K562 (cell line): ENCODE measurements around the gene CCDC28A. TPM values are rescaled to one million over a fixed set of nuclear protein-coding genes. Genes with fewer than 3 reads are reported as not detected.

Experiments used
- ATAC-seq: fragments of 200-7000 bp; cut with Tn5 transposase; 3 replicates; pipeline ENCODE4 v1.9.1; 2020; ENCODE audit warnings: moderate library complexity
- Bru-seq: library from RNA; stranded (reverse); fragments of 400-500 nt; gene quantifications from one replicate; lab custom pipeline; 2021; lab: Mats Ljungman, UMichigan
- BruChase-seq, 2 experiments: library from RNA; stranded (reverse); fragments of 400-500 nt; gene quantifications; one replicate each; lab custom pipeline; 2021; lab: Mats Ljungman, UMichigan
- BruUV-seq: library from RNA; stranded (reverse); fragments of 400-500 nt; replicated peaks from 2 replicates; lab custom pipeline; 2021; lab: Mats Ljungman, UMichigan
- CTCF ChIA-PET: fragments of 300-600 bp; formaldehyde crosslinking; extraction: SDS; loops from one replicate; lab custom pipeline; 2021; ENCODE audit warnings: low intra/inter-chr PET ratio; lab: Yijun Ruan, JAX
- POLR2A ChIA-PET: fragments of 300-600, 350-650 bp; sonication (Branson Sonifier 250); formaldehyde crosslinking; extraction: SDS; loops from one replicate; lab custom pipeline; 2021; ENCODE audit warnings: antibody characterized with exemption, inconsistent platforms; lab: Yijun Ruan, JAX
- DNase-seq, 4 experiments: peaks; one replicate each; pipeline versions ENCODE4 v3.0.0 to v3.0.0-alpha.2; 2011 to 2018; ENCODE audit warnings: low spot score in 3 of 4, mixed read lengths in 3 of 4; ENCODE audit errors: extremely low read depth in 1 of 4
- FAIRE-seq: peaks from 2 replicates; lab custom pipeline; 2011; peaks lifted over from hg19 to GRCh38; lab: Jason Lieb, UNC
- H2AFZ ChIP-seq: 2 replicates; pipeline ENCODE4 v1.6.0; 2011; ENCODE audit warnings: low read depth, low read length, control low read depth, inconsistent platforms
- H3K27ac ChIP-seq: fragments of 200-600 bp; 3 replicates; pipeline ENCODE4 v1.8.0; 2011; ENCODE audit warnings: low read depth, mild to moderate bottlenecking, control low read depth, inconsistent platforms, low read length, moderate library complexity, mixed read lengths; ENCODE audit errors: extremely low read depth
- H3K27me3 ChIP-seq, 2 experiments: fragments of 300-600 bp in 1 of 2; 2 replicates in 1 of 2; 3 replicates in 1 of 2; pipeline versions ENCODE4 v1.6.0 to v1.8.0; 2011; ENCODE audit warnings: inconsistent platforms in 2 of 2, low read length in 2 of 2, mild to moderate bottlenecking in 1 of 2, mixed read lengths in 1 of 2, moderate library complexity in 1 of 2; ENCODE audit not compliant: control insufficient read depth in 2 of 2, insufficient read depth in 2 of 2
- H3K36me3 ChIP-seq: fragments of 300-600 bp; 3 replicates; pipeline ENCODE4 v1.8.0; 2011; ENCODE audit warnings: mild to moderate bottlenecking, low read length, inconsistent platforms; ENCODE audit not compliant: control insufficient read depth, insufficient read depth
- H3K4me1 ChIP-seq, 2 experiments: fragments of 200-600 bp in 1 of 2; replicated peaks in 1 of 2; 2 replicates in 1 of 2; 3 replicates in 1 of 2; pipeline versions ENCODE4 v1.5.1 to v1.8.0; 2011; ENCODE audit warnings: inconsistent platforms in 2 of 2, low read length in 2 of 2, mild to moderate bottlenecking in 1 of 2, mixed read lengths in 1 of 2, moderate library complexity in 1 of 2; ENCODE audit not compliant: control insufficient read depth in 2 of 2, insufficient read depth in 2 of 2
- H3K4me2 ChIP-seq: 2 replicates; pipeline ENCODE4 v1.6.1; 2011; ENCODE audit warnings: low read length, control low read depth, inconsistent platforms, mixed read lengths; ENCODE audit not compliant: insufficient read depth
- H3K4me3 ChIP-seq: fragments of 200-600 bp; sonication (generic), shearing (Covaris generic); 2 replicates; pipeline ENCODE4 v1.5.1; 2016; ENCODE audit warnings: control low read depth, inconsistent platforms
- H3K79me2 ChIP-seq: fragments of 200-600 bp; 3 replicates; pipeline ENCODE4 v1.8.0; 2011; ENCODE audit warnings: low read length, inconsistent platforms; ENCODE audit not compliant: control insufficient read depth, insufficient read depth
- H3K9ac ChIP-seq, 2 experiments: 2 replicates each; pipeline versions ENCODE4 v1.6.0 to v1.6.1; 2011; ENCODE audit warnings: low read depth in 2 of 2, low read length in 2 of 2, control low read depth in 1 of 2, inconsistent platforms in 1 of 2, mild to moderate bottlenecking in 1 of 2, mixed read lengths in 1 of 2; ENCODE audit not compliant: insufficient read depth in 1 of 2
- H3K9me1 ChIP-seq: one replicate; pipeline ENCODE4 v1.6.0; 2011; ENCODE audit warnings: inconsistent platforms, mild to moderate bottlenecking, low read length, moderate library complexity; ENCODE audit not compliant: control insufficient read depth, insufficient read depth
- H3K9me3 ChIP-seq: replicated peaks from 2 replicates; pipeline ENCODE4 v1.5.1; 2011; ENCODE audit warnings: low read depth, low read length, inconsistent platforms; ENCODE audit not compliant: control insufficient read depth, insufficient read depth
- H4K20me1 ChIP-seq: replicated peaks from 2 replicates; pipeline ENCODE4 v1.6.1; 2011; ENCODE audit warnings: low read length, inconsistent platforms, mixed read lengths; ENCODE audit not compliant: control insufficient read depth, insufficient read depth
- CBX3 ChIP-seq, 2 experiments: IDR thresholded peaks; 1 replicate in 1 of 2; 2 replicates in 1 of 2; pipeline ENCODE4 v1.6.1; 2012; ENCODE audit warnings: inconsistent platforms in 2 of 2, low read length in 2 of 2, borderline replicate concordance in 1 of 2, control low read depth in 1 of 2
- PYGO2 ChIP-seq: fragments of 450-650 bp; IDR thresholded peaks from 2 replicates; pipeline ENCODE4 v1.6.1; 2016; ENCODE audit warnings: mild to moderate bottlenecking, missing genetic modification characterization, moderate library complexity, missing compliant biosample characterization
- TBL1XR1 ChIP-seq, 2 experiments: IDR thresholded peaks; 2 replicates each; pipeline ENCODE4 v1.6.1; 2012; ENCODE audit warnings: improper control_type of control experiment in 2 of 2, low read length in 2 of 2, mild to moderate bottlenecking in 1 of 2
- TCF7L2 ChIP-seq: fragments of 150-350 bp; IDR thresholded peaks from 2 replicates; pipeline ENCODE4 v1.6.1; 2016; ENCODE audit warnings: low read depth, mild to moderate bottlenecking, low read length, moderate library complexity
- ZKSCAN1 ChIP-seq: fragments of 150-350 bp; IDR thresholded peaks from 2 replicates; pipeline ENCODE4 v1.6.1; 2016; ENCODE audit warnings: low read depth, low read length
- ZNF124 ChIP-seq: sonication (generic); formaldehyde crosslinking; IDR thresholded peaks from 2 replicates; pipeline ENCODE4 v1.8.1; 2022; ENCODE audit warnings: missing genetic modification reagents
- ZNF347 ChIP-seq: fragments of 450-650 bp; formaldehyde crosslinking; IDR thresholded peaks from 2 replicates; pipeline ENCODE4 v1.4.0; 2020; ENCODE audit warnings: low read depth, mild to moderate bottlenecking, moderate library complexity
- ZNF668 ChIP-seq: fragments of 250-450 bp; sonication (Bioruptor Pico); IDR thresholded peaks from 2 replicates; pipeline ENCODE4 v1.8.0; 2022; ENCODE audit warnings: mild to moderate bottlenecking, inconsistent platforms
- ZNF75A ChIP-seq: fragments of 450-650 bp; formaldehyde crosslinking; IDR thresholded peaks from 2 replicates; pipeline ENCODE4 v1.4.0; 2020; ENCODE audit warnings: mild to moderate bottlenecking
- ZZZ3 ChIP-seq: fragments of 450-650 bp; IDR thresholded peaks from 2 replicates; pipeline ENCODE4 v1.6.1; 2016; ENCODE audit warnings: antibody characterized with exemption, mild to moderate bottlenecking, moderate library complexity
- WGBS: fragments of 100-300 bp; shearing (Covaris generic); methylation state at CpG from one replicate; pipeline ENCODE4 v1.1.6; 2016; ENCODE audit warnings: low coverage, mixed read lengths; ENCODE audit not compliant: insufficient coverage; ENCODE audit errors: missing lambda C conversion rate; 5-methylcytosine and 5-hydroxymethylcytosine counted together
- in situ Hi-C: fragments of 300-500 bp; cut with MboI; formaldehyde crosslinking; loops from 4 replicates; pipeline ENCODE4 v1.15.0; 2018; ENCODE audit warnings: inconsistent platforms, mixed read lengths
- intact Hi-C: fragments of 100-400 bp; cut with micrococcal nuclease; formaldehyde crosslinking; loops from 2 replicates; pipeline ENCODE4 v1.14.2; 2022
- long read RNA-seq, 3 experiments: library from polyadenylated mRNA in 2 of 3; library from RNA in 1 of 3; unstranded in 2 of 3; stranded (forward) in 1 of 3; transcript quantifications; one replicate each; pipeline ENCODE4 v2.0.0, GENCODE V29; 2019 to 2022
- polyA minus RNA-seq, 3 experiments: library from RNA; depleted of rRNA, polyadenylated mRNA; stranded (reverse); fragments of >200 nt; gene quantifications; 2 replicates each; pipeline ENCODE4 v1.2.3, GENCODE V29; 2011
- polyA plus RNA-seq, 8 experiments: library from polyadenylated mRNA; depleted of rRNA in 4 of 8; stranded (reverse) in 5 of 8; unstranded in 3 of 8; fragments of >200 nt; fragmentation: Nextera tagmentation in 2 of 8; fragmentation: Illumina TruSeq in 1 of 8; extraction: Ambion mirVana in 2 of 8; extraction: Trizol in 1 of 8; gene quantifications; 2 replicates each; pipeline versions ENCODE4 v1.2.1 to v1.2.3, GENCODE V29; 2011 to 2014; ENCODE audit warnings: inconsistent platforms in 1 of 8, missing spikeins in 1 of 8
- total RNA-seq, 7 experiments: library from RNA; depleted of rRNA in 6 of 7; stranded (reverse); fragments of >200 nt in 6 of 7; fragmentation: Illumina TruSeq in 2 of 7; extraction: Trizol in 2 of 7; gene quantifications; 2 replicates each; pipeline versions ENCODE4 v1.2.1 to v1.2.3, GENCODE V29; 2011 to 2021; ENCODE audit warnings: low replicate concordance in 1 of 7

The CCDC28A gene
- 3.2 and 7.0 TPM in 2 replicates for total RNA-seq (2011; cell fraction: chromatin; rRNA removed; ENCODE audit: low replicate concordance)
- 2.8 and 3.7 TPM in 2 replicates for total RNA-seq (2011; cell fraction: nucleolus; rRNA removed)
- 5.3 and 8.3 TPM in 2 replicates for total RNA-seq (2011; cell fraction: nucleoplasm; rRNA removed)
- 12.1 and 16.4 TPM in 2 replicates for total RNA-seq (2014; rRNA removed)
- total RNA-seq (2014; rRNA removed; fragmentation: Illumina TruSeq; extraction: Trizol), result 19.1 and 24.9 TPM in 2 replicates
- 12.6 and 14.5 TPM in 2 replicates for total RNA-seq (2015; rRNA removed; fragmentation: Illumina TruSeq; extraction: Trizol)
- total RNA-seq (2021), result 14.8 and 16.2 TPM in 2 replicates
- polyA plus RNA-seq (2011; rRNA removed), result 28.8 and 35.5 TPM in 2 replicates
- polyA plus RNA-seq (2011; cell fraction: cytosol; rRNA removed), result 6.1 and 16.1 TPM in 2 replicates
- polyA plus RNA-seq (2011; cell fraction: nucleus; rRNA removed), result 4.1 and 9.0 TPM in 2 replicates
- polyA plus RNA-seq (2012), result 15.9 and 25.4 TPM in 2 replicates
- 18.0 and 20.8 TPM in 2 replicates for polyA plus RNA-seq (2014; fragmentation: Illumina TruSeq; extraction: Trizol)
- 10 to 100 TPM; 21.1 to 22.7 TPM for polyA plus RNA-seq (2014; fragmentation: Nextera tagmentation; extraction: Ambion mirVana)
- 21.3 and 25.5 TPM in 2 replicates for polyA plus RNA-seq (2014; rRNA removed)
- 18.6 and 21.2 TPM in 2 replicates for polyA minus RNA-seq (2011; rRNA and poly(A)+ RNA removed)
- polyA minus RNA-seq (2011; cell fraction: cytosol; rRNA and poly(A)+ RNA removed), result 4.7 and 5.4 TPM in 2 replicates
- polyA minus RNA-seq (2011; cell fraction: nucleus; rRNA and poly(A)+ RNA removed), result 2.4 and 5.7 TPM in 2 replicates
- percentile 64 among the genes with signal in this experiment for Bru-seq, nascent RNA
- percentile 72 among the genes with signal in this experiment for BruChase-seq, experiment 1, labeled RNA remaining after a 2-hour chase
- percentile 71 among the genes with signal in this experiment for BruChase-seq, experiment 2, labeled RNA remaining after a 6-hour chase
- long read RNA-seq, experiment 1, transcript CCDC28A-202 (6 exons, 1,505 nt), result major isoform, 40 of 49 reads
- long read RNA-seq, experiment 1, partial matches to known transcripts, result 3 of 49 reads
- long read RNA-seq, experiment 1, other reads (novel, unspliced or antisense), result 6 of 49 reads
- long read RNA-seq, experiment 2, partial matches to known transcripts, result 3 of 14 reads
- long read RNA-seq, experiment 2, other reads (novel, unspliced or antisense), result 8 of 14 reads
- long read RNA-seq, experiment 3, transcript CCDC28A-202 (6 exons, 1,505 nt), result major isoform, 15 of 24 reads
- long read RNA-seq, experiment 3, partial matches to known transcripts, result 2 of 24 reads
- long read RNA-seq, experiment 3, other reads (novel, unspliced or antisense), result 7 of 24 reads

GRCh38 chr6:138773177-138774091 lies at the start of gene CCDC28A:
Gene CCDC28A (plus strand): TSS chr6:138773769. CDS start chr6:138776121, 2,352 bp downstream.
- Histone ChIP-seq H3K9me3 (no peaks in the 10 kb centered on the region), H3K4me1 (peaks cover 0 to 3% of the 10 kb centered on the region in 2 experiments; a peak in 3 of 5 replicates), H3K36me3 (no peaks in the 10 kb centered on the region), H4K20me1 (no peaks in the 10 kb centered on the region), H3K4me3 (peak within 1 kb of the TSS; percentile 70), H2AFZ (peak within 1 kb of the TSS; percentile 100), H3K9me1 (no peaks in the 10 kb centered on the region), H3K27me3 (no peaks in the 10 kb centered on the region), H3K79me2 (no peaks in the 10 kb centered on the region), H3K4me2 (peak within 1 kb of the TSS; percentile 99), H3K27ac (peak within 1 kb of the TSS; percentile 97), H3K9ac (peak within 1 kb of the TSS; percentile 89 to 96)
- intact Hi-C loops, result no loop called here
- WGBS, result 1% methylated on average over 47 of the region's 47 CpGs
- DNase-seq, result peak; percentile 97 to 98 (median 97)
- no TSS peak for BruUV-seq
- in situ Hi-C loops, result no loop called here
- ChIA-PET CTCF (no interaction called here), POLR2A (interaction anchor here (0.7 to 1.0 kb wide), 3 partner anchors 9 to 81 kb away, joined by 3 to 4 read pairs (median 3); no protein-coding TSS in a partner anchor)
- peak; percentile 96 for ATAC-seq
- peak; percentile 99 for FAIRE-seq
- TF ChIP-seq ZNF347 (CRISPR knock-in tag), result no peak
- TF ChIP-seq PYGO2 (tag), result no peak
- peak; percentile 54; the same call in 1 of the 2 replicates for TF ChIP-seq ZNF124 (CRISPR knock-in tag)
- no peak for TF ChIP-seq ZNF668 (CRISPR knock-in tag)
- TF ChIP-seq TCF7L2, result no peak
- TF ChIP-seq CBX3 (IDR thresholded peaks at IDR 0.05; ENCODE audit: borderline replicate concordance in 1 of 2, low read length in 2 of 2), result no peak
- TF ChIP-seq ZNF75A (CRISPR knock-in tag), result no peak
- no peak for TF ChIP-seq ZKSCAN1
- no peak for TF ChIP-seq ZZZ3
- TF ChIP-seq TBL1XR1 (IDR thresholded peaks at IDR 0.05; ENCODE audit: low read length in 2 of 2), result no peak
